ENCODE measurements around the gene RASA4B. TPM values are rescaled to one million over a fixed set of nuclear protein-coding genes. Genes with fewer than 3 reads are reported as not detected.

RASA4B gene
- 17.1 TPM for total RNA-seq

DNA sequence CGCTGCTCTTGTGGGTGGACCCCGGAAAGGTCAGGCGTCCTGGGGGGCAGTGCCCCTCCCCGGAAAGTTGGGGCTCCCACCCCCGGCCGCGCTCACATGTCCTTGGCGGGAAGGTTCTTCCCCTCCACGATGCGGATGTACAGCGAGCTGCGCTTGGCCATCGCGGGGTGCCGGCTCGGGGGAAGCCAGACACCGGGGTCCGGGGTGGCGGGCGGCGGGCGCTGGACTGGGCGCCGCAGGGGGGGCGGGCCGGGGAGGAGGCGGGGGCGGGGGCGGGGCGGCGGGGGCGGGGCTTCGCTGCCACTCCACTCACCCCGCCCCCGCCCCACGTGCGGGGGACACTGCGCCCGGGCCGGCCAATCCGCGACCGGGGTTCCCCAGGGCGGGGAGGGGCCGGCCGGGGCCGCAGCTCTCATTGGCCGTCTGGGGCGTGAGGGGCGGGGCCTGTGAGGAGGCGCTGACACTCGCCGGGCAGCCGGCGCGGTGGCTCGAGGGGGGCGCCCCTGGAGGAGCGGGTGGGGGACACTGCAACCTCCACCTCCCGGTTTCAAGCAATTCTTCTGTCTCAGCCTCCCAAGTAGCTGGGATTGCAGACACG lies at the start of gene RASA4B:
Gene RASA4B (minus strand): TSS at position 228 of the 598 bp plus-strand sequence. CDS start 67 bp downstream, at position 161.

DNA sequence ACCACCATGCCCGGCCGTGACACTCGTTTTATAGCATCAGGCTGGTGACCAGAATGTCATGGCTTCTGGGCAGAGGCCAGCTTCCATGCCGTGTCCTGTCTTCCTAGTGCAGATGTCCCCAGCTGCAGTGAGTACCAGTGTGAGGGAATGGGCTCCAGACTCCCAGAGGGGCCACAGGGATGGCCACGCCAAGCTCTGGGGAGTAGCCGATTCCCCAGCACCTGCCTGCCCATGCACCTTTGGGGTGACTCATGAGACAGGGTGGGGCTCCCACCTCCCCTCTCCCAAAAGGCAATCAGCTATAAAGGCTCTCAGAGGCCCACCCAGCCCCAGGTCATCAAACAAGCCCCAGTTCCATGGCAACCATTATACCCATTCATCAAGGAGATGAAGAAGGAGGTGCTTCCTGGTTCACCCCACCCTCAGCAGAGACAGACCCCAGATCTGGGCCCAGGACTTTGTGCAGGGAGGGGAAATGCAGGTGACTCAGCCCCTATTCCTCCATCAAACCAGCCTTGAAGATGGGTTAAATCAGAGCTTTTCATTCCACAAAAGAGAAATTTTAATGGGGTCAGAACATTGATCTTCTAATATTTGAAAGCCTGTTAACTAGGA lies 33.3 kb upstream of the RASA4B start, which contains the start of gene SPDYE2:
Gene SPDYE2 (plus strand): TSS at position 419 of the 615 bp plus-strand sequence. CDS start 2,030 bp downstream, outside the sequence.

DNA sequence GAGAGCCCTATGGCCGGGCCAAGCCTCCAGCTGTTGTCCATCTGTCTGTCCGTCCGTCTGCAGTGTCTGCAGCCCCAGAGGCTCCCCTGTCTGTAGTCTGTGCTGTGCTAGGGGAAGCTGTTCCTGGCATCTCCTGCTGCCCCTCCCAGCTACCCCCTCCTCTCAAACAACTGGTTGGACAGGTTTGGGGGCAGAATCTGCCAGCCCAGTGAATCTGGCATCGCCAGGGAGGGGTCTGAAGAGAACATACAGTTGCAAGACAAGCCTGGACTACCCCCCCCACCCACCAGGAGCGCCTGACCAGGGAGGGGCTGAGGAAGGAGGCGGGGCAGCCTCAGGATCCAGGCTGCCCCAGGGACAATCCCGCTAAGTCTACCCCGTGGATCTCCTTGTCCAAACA lies 26.0 kb upstream of the RASA4B start, which contains the start of gene UPK3BL2:
Gene UPK3BL2 (minus strand): TSS at position 101 of the 400 bp plus-strand sequence. CDS start 60 bp downstream, at position 41.

GRCh38 chr7:102478314-102479208 lies 39.0 kb downstream of the RASA4B start, which contains the start of gene POLR2J:
TSS of gene POLR2J (minus strand) at chr7:102478922. CDS start at chr7:102478860, 62 bp downstream.

GRCh38 chr7:102464577-102465280 lies 52.8 kb downstream of the RASA4B start, which contains the start of the genes ALKBH4 and LRWD1:
TSS of gene ALKBH4 (minus strand) at chr7:102464863. CDS start at chr7:102464836, 27 bp downstream.
TSS of gene LRWD1 (plus strand) at chr7:102464984. CDS start at chr7:102465081, 97 bp downstream.

DNA sequence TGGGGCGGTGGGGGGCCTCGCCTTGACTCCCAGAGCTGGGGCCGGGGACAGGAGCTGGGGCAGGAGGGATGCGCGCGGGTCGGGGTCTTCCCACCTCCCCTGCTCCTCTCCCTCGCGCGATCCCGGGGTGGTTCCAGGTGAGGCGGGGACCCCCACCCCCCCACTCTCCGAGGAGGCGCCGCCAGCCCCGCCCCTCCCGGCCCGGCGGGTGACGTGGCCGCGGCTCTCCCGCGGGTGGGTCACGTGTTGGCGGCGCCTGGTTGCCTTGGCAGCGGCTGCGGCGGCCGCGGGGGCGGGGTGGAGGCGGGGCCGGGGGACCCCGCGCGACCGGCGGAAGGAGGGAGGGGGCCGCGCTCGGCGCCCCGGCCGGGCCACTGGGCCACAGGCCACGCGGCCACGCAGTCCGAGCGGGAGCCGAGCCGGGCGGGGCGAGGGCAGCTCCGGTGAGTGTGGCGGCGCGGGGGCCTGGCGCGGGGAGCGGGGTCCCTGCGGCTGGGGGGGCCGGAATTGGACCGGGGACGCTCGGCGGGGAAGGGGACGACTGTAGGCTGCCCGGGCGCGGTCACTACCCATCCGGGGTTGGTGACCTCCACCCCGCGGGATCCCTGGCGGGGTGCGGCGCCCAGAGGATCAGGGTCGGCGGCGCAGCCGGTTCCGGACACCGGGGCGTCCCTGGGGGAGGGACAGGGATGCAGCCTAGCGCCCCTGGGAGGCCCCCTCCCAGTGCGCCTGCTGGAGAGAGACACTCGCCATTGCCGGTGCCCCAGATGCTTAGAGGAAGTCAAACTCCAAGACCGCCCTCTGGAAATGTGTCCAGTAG lies 84.1 kb downstream of the RASA4B start, which contains the start of gene ORAI2:
Gene ORAI2 (plus strand): TSS at position 357 of the 820 bp plus-strand sequence. CDS start 5,382 bp downstream, outside the sequence.

Other genes starting within 250 kb of the RASA4B start
- gene SH2B2, start 230.9 kb downstream of the RASA4B start, total RNA-seq, result 10.8 TPM
- not detected for gene SPDYE6, start 161.3 kb downstream of the RASA4B start, total RNA-seq
- gene PRKRIP1, start 121.4 kb downstream of the RASA4B start, total RNA-seq, result 21.2 TPM
- gene ORAI2, start 84.2 kb downstream of the RASA4B start, total RNA-seq, result 45.4 TPM
- gene ALKBH4, start 52.9 kb downstream of the RASA4B start, total RNA-seq, result 13.6 TPM
- 44.5 TPM for gene LRWD1, start 52.8 kb downstream of the RASA4B start, total RNA-seq
- gene POLR2J, start 38.9 kb downstream of the RASA4B start, total RNA-seq, result 13.1 TPM
- gene UPK3BL2, start 25.9 kb upstream of the RASA4B start, total RNA-seq, result 2.8 TPM
- 0.23 TPM for gene SPDYE2, start 33.4 kb upstream of the RASA4B start, total RNA-seq
- gene POLR2J3, start 54.8 kb upstream of the RASA4B start, total RNA-seq, result 34.4 TPM
- gene RASA4, start 99.0 kb upstream of the RASA4B start, total RNA-seq, result 56.5 TPM
- gene UPK3BL1, start 125.0 kb upstream of the RASA4B start, total RNA-seq, result 28.8 TPM
- not detected for gene SPDYE2B, start 132.5 kb upstream of the RASA4B start, total RNA-seq
- 5.3 TPM for gene POLR2J2, start 153.9 kb upstream of the RASA4B start, total RNA-seq
- gene FAM185A, start 231.2 kb upstream of the RASA4B start, total RNA-seq, result 20.3 TPM